ENCODE data around the gene SFN.

SFN gene

GRCh38 chr1:26911399-26912146, 48.6 kb downstream of the SFN start:
- no peak for DNase-seq (ENCODE audit: low read depth)

GRCh38 chr1:26912147-26912490, 49.2 kb downstream of the SFN start:
- no peak for DNase-seq (ENCODE audit: low read depth)

GRCh38 chr1:26913389-26913753, 50.4 kb downstream of the SFN start:
- DNase-seq (ENCODE audit: low read depth) = no peak

Data from non-pigmented ciliary epithelial cell (primary cell).